GM10248 (cell line): ENCODE results near the gene WNK2.
A peak's percentile ranks its signal among the peaks of the same experiment; 100 is the strongest.

ENCODE experiments used
- CTCF ChIA-PET: fragments of 300-600 bp; sonication (Branson Sonifier 250); formaldehyde crosslinking; extraction: SDS; loops from one replicate; lab custom pipeline; 2021; ENCODE audit warnings: antibody characterized with exemption; lab: Yijun Ruan, JAX
- POLR2A ChIA-PET: fragments of 350-650 bp; sonication (Branson Sonifier 250); formaldehyde crosslinking; extraction: SDS; loops from one replicate; lab custom pipeline; 2020; ENCODE audit warnings: antibody characterized with exemption; lab: Yijun Ruan, JAX
- DNase-seq: peaks from one replicate; pipeline ENCODE4 v3.0.0; 2012; ENCODE audit errors: extremely low spot score
- TF ChIP-seq, protein P1 (sequence below): IDR thresholded peaks from 2 replicates; pipeline ENCODE4 v1.5.1; 2012; ENCODE audit warnings: mild to moderate bottlenecking, low read depth; ENCODE audit errors: extremely low read depth, missing control alignments, control extremely low read depth

Gene WNK2

GRCh38 chr9:93295456-93296076 lies 111.6 kb downstream of the WNK2 start:
- DNase-seq = peak; percentile 26
- CTCF ChIA-PET = interaction anchor here (0.6 kb wide), 1 partner anchor 72 kb away, joined by 3 read pairs; no protein-coding TSS in a partner anchor
- POLR2A ChIA-PET = no interaction called here
- TF ChIP-seq, protein P1, sequence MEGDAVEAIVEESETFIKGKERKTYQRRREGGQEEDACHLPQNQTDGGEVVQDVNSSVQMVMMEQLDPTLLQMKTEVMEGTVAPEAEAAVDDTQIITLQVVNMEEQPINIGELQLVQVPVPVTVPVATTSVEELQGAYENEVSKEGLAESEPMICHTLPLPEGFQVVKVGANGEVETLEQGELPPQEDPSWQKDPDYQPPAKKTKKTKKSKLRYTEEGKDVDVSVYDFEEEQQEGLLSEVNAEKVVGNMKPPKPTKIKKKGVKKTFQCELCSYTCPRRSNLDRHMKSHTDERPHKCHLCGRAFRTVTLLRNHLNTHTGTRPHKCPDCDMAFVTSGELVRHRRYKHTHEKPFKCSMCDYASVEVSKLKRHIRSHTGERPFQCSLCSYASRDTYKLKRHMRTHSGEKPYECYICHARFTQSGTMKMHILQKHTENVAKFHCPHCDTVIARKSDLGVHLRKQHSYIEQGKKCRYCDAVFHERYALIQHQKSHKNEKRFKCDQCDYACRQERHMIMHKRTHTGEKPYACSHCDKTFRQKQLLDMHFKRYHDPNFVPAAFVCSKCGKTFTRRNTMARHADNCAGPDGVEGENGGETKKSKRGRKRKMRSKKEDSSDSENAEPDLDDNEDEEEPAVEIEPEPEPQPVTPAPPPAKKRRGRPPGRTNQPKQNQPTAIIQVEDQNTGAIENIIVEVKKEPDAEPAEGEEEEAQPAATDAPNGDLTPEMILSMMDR = no peak

DNA sequence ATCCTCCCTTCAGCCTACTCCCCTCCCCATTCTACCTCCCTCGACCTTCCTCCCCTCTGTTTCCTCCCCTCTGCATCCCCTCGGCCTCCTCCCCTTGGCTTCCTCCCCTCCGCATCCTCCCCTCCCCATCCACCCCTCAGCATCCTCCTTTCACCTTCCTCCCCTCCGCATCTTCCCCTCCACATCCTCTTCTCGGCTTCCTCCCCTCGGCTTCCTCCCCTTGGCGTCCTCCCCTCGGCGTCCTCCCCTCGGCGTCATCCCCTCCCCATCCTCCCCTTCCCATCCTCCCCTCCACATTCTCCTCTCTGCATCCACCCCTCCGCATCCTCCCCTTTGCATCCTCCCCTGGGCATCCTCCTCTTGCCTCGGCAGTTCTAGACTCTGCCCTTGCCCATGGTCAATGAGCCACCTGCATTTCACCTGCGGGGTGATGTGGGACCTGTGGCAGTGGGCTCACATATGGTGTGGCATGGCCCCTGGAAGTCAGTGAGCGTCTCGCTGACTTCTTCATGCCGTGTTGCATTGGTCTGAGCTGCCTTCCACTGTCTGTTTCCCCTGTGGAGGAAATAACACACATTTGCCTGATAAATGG lies 113.0 kb downstream of the WNK2 start:
- TF ChIP-seq, protein P1 = no peak
- CTCF ChIA-PET = no interaction called here
- POLR2A ChIA-PET = no interaction called here
- DNase-seq = peak; percentile 16

GRCh38 chr9:93297659-93298497 lies 113.9 kb downstream of the WNK2 start:
- CTCF ChIA-PET = no interaction called here
- DNase-seq = peak; percentile 18
- TF ChIP-seq, protein P1 = no peak
- POLR2A ChIA-PET = no interaction called here

- ChIA-PET POLR2A (no interaction called here), CTCF (no interaction called here)
- DNase-seq = peak; percentile 14
- TF ChIP-seq, protein P1 = no peak
These were observed 114.8 kb downstream of the WNK2 start for GRCh38 chr9:93298498-93299417.

DNA sequence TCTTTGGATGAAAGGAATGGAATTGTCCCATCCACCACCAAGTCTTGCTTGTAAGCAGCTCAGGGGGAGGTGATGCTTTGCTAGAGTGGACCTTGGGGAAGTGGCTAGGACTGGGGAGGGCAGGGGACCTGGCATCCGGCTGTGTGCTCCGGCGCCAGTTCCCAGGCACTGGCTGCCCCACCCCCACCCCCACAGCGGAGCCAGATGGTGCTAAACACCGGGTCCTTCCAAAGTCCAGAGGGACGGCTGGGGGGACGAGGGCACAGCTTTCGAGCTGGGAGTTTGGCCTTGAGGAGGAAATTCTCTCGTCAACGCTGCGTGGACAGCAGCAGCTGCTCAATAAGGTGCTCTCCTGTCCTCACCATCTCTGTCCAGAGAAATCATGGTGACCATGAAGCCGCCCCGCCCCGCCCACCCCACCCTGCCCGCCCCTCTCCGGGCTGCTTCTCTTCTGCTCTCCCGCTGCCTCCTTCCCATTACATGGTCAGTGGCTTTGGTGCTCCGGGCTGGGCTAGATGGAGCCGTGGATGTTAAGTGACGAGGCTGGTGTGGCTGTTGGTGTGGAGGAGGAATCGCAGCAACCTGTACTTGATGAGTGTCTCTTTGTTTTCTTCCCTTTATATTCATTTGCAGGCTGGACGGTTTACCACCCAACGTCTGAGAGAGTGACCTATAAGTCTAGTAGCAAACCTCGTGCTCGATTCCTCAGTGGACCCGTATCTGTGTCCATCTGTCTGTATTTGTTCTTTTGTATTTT lies 115.7 kb downstream of the WNK2 start:
- ChIA-PET POLR2A (no interaction called here), CTCF (no interaction called here)
- DNase-seq = no peak
- TF ChIP-seq, protein P1 = no peak

DNA sequence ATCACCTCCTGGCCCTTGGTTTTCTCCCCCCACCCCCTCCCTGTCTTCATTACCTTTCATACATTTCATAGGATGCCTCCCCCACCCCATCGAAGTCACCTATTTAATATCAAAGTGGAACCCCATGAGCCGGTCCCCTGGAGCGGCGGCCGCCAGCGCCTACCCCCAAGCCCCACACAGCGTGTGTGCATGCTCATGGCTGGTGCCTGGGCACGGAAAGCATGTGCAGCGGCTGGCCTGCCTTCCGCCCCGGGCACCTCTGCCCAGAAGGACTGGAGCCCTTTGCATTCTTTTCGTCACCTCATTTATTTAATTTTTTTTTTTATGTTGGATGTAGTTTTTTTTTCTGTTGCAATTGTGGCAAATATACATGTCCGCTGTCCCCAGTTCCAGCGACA lies 116.2 kb downstream of the WNK2 start:
- no peak for DNase-seq
- ChIA-PET POLR2A (no interaction called here), CTCF (no interaction called here)
- TF ChIP-seq, protein P1 = no peak
